K562 (cell line): Measurements from ENCODE around the gene CSTA.

ENCODE experiments used
- MCM3 ChIP-seq: fragments of 450-650 bp; IDR thresholded peaks from 2 replicates; pipeline ENCODE4 v1.6.1; 2016
- MYC ChIP-seq, 2 experiments: fragments of 250-450 bp in 1 of 2; sonication (Bioruptor Pico) in 1 of 2; IDR thresholded peaks; 2 replicates each; pipeline versions ENCODE4 v1.5.1 to v1.6.1; 2012 to 2021; ENCODE audit warnings: low read depth in 2 of 2, borderline replicate concordance in 1 of 2, improper control_type of control experiment in 1 of 2, low read length in 1 of 2, mild to moderate bottlenecking in 1 of 2, moderate library complexity in 1 of 2
- NCOA4 ChIP-seq: fragments of 450-650 bp; IDR thresholded peaks from 2 replicates; pipeline ENCODE4 v1.6.1; 2018; ENCODE audit warnings: mild to moderate bottlenecking; ENCODE audit not compliant: partially characterized antibody
- RAD21 ChIP-seq, 2 experiments: fragments of 250-450 bp in 1 of 2; fragments of 450-650 bp in 1 of 2; sonication (Bioruptor Pico) in 1 of 2; formaldehyde crosslinking in 1 of 2; IDR thresholded peaks in 1 of 2; conservative IDR thresholded peaks in 1 of 2; 2 replicates each; pipeline versions ENCODE4 v1.4.0 to v1.8.0; 2020 to 2022; ENCODE audit warnings: mild to moderate bottlenecking in 2 of 2, moderate library complexity in 1 of 2
- RCOR1 ChIP-seq, 2 experiments: IDR thresholded peaks; 2 replicates each; pipeline ENCODE4 v1.6.1; 2012; ENCODE audit warnings: low read depth in 2 of 2, low read length in 2 of 2, borderline replicate concordance in 1 of 2, improper control_type of control experiment in 1 of 2
- TEAD4 ChIP-seq, 2 experiments: sonication (generic) in 1 of 2; formaldehyde crosslinking in 1 of 2; IDR thresholded peaks; 2 replicates each; pipeline versions ENCODE4 v1.6.1 to v1.8.0; 2012 to 2022; ENCODE audit warnings: borderline replicate concordance in 1 of 2, inconsistent platforms in 1 of 2, low read length in 1 of 2, mild to moderate bottlenecking in 1 of 2, missing genetic modification reagents in 1 of 2
- ZFP36 ChIP-seq: fragments of 150-350 bp; IDR thresholded peaks from 2 replicates; pipeline ENCODE4 v1.6.1; 2018; ENCODE audit warnings: low read length, low read depth; ENCODE audit not compliant: partially characterized antibody
- TF ChIP-seq, protein P1 (sequence below): sonication (generic); formaldehyde crosslinking; IDR thresholded peaks from 2 replicates; pipeline ENCODE4 v1.9.0; 2022; ENCODE audit warnings: mild to moderate bottlenecking, missing genetic modification reagents
- TF ChIP-seq, protein P2 (sequence below), 2 experiments: fragments of 450-650 bp; formaldehyde crosslinking in 1 of 2; IDR thresholded peaks; 2 replicates each; pipeline versions ENCODE4 v1.4.0 to v1.6.1; 2014 to 2020; ENCODE audit warnings: mild to moderate bottlenecking in 2 of 2, borderline replicate concordance in 1 of 2, low read depth in 1 of 2
- TF ChIP-seq, protein P3 (sequence below), 2 experiments: fragments of 250-450 bp in 1 of 2; fragments of 450-650 bp in 1 of 2; sonication (Bioruptor Pico) in 1 of 2; IDR thresholded peaks; 2 replicates each; pipeline versions ENCODE4 v1.6.1 to v1.8.0; 2016 to 2021; ENCODE audit warnings: mild to moderate bottlenecking in 2 of 2, moderate library complexity in 2 of 2, missing compliant biosample characterization in 1 of 2, missing genetic modification characterization in 1 of 2
- TF ChIP-seq, protein P4 (sequence below): sonication (generic); formaldehyde crosslinking; IDR thresholded peaks from 2 replicates; pipeline ENCODE4 v1.8.0; 2023; ENCODE audit warnings: mild to moderate bottlenecking, missing genetic modification reagents
- TF ChIP-seq, protein P5 (sequence below): fragments of 250-450 bp; sonication (Bioruptor Pico); IDR thresholded peaks from 2 replicates; pipeline ENCODE4 v1.4.0; 2020; ENCODE audit warnings: mild to moderate bottlenecking

DNA sequence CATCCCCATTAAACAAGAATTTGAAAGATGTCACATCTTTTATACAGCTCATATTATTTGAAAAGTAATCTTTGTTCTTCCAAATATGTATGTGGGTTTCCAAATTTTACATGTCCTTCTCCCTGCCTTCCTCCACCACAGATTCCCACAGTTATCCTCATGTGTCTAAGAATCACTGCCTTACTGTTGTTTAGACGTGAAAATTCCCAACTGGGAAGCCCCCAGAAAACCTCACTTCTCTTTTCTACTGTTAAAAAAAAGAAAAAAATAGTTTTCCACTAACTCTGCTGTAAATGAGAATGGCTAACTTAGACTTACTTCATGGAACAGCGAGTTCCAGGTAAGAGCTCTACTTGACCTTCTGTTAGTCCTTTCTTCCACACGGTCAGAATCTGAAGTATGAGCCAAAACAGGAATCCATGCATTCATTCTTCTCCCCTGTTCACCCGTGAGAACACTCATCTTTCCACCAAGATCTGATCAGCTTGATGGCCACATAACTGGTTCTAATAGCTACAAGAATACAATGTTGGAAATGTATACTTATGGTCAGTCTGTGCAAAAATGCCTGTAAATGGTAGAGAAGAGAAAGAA is 17.9 kb upstream of the CSTA start:
- no peak for TF ChIP-seq TEAD4 (IDR thresholded peaks at IDR 0.05; ENCODE audit: low read length)
- no peak for TF ChIP-seq TEAD4 (CRISPR knock-in tag; IDR thresholded peaks at IDR 0.05; ENCODE audit: borderline replicate concordance)
- TF ChIP-seq, protein P1, sequence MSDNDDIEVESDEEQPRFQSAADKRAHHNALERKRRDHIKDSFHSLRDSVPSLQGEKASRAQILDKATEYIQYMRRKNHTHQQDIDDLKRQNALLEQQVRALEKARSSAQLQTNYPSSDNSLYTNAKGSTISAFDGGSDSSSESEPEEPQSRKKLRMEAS (CRISPR knock-in tag) = no peak
- TF ChIP-seq RAD21 (CRISPR knock-in tag; conservative IDR thresholded peaks at IDR 0.05 in 1 of 2, IDR thresholded peaks at IDR 0.05 in 1 of 2) = no peak
- TF ChIP-seq ZFP36 = no peak
- no peak for TF ChIP-seq NCOA4
- no peak for TF ChIP-seq MYC (IDR thresholded peaks at IDR 0.05; ENCODE audit: low read depth, low read length)
- no peak for TF ChIP-seq MYC (CRISPR knock-in tag; IDR thresholded peaks at IDR 0.05; ENCODE audit: borderline replicate concordance, low read depth)
- TF ChIP-seq, protein P2, sequence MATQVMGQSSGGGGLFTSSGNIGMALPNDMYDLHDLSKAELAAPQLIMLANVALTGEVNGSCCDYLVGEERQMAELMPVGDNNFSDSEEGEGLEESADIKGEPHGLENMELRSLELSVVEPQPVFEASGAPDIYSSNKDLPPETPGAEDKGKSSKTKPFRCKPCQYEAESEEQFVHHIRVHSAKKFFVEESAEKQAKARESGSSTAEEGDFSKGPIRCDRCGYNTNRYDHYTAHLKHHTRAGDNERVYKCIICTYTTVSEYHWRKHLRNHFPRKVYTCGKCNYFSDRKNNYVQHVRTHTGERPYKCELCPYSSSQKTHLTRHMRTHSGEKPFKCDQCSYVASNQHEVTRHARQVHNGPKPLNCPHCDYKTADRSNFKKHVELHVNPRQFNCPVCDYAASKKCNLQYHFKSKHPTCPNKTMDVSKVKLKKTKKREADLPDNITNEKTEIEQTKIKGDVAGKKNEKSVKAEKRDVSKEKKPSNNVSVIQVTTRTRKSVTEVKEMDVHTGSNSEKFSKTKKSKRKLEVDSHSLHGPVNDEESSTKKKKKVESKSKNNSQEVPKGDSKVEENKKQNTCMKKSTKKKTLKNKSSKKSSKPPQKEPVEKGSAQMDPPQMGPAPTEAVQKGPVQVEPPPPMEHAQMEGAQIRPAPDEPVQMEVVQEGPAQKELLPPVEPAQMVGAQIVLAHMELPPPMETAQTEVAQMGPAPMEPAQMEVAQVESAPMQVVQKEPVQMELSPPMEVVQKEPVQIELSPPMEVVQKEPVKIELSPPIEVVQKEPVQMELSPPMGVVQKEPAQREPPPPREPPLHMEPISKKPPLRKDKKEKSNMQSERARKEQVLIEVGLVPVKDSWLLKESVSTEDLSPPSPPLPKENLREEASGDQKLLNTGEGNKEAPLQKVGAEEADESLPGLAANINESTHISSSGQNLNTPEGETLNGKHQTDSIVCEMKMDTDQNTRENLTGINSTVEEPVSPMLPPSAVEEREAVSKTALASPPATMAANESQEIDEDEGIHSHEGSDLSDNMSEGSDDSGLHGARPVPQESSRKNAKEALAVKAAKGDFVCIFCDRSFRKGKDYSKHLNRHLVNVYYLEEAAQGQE (IDR thresholded peaks at IDR 0.05; ENCODE audit: borderline replicate concordance) = no peak
- TF ChIP-seq, protein P2 (CRISPR knock-in tag; IDR thresholded peaks at IDR 0.05; ENCODE audit: low read depth) = no peak
- TF ChIP-seq RCOR1 (IDR thresholded peaks at IDR 0.05; ENCODE audit: borderline replicate concordance in 1 of 2, low read depth in 2 of 2, low read length in 2 of 2) = no peak
- TF ChIP-seq, protein P3, sequence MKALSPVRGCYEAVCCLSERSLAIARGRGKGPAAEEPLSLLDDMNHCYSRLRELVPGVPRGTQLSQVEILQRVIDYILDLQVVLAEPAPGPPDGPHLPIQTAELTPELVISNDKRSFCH (CRISPR knock-in tag; IDR thresholded peaks at IDR 0.05) = no peak
- TF ChIP-seq, protein P3 (tag; IDR thresholded peaks at IDR 0.05) = no peak
- TF ChIP-seq MCM3 = no peak
- TF ChIP-seq, protein P4, sequence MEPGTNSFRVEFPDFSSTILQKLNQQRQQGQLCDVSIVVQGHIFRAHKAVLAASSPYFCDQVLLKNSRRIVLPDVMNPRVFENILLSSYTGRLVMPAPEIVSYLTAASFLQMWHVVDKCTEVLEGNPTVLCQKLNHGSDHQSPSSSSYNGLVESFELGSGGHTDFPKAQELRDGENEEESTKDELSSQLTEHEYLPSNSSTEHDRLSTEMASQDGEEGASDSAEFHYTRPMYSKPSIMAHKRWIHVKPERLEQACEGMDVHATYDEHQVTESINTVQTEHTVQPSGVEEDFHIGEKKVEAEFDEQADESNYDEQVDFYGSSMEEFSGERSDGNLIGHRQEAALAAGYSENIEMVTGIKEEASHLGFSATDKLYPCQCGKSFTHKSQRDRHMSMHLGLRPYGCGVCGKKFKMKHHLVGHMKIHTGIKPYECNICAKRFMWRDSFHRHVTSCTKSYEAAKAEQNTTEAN = no peak
- TF ChIP-seq, protein P5, sequence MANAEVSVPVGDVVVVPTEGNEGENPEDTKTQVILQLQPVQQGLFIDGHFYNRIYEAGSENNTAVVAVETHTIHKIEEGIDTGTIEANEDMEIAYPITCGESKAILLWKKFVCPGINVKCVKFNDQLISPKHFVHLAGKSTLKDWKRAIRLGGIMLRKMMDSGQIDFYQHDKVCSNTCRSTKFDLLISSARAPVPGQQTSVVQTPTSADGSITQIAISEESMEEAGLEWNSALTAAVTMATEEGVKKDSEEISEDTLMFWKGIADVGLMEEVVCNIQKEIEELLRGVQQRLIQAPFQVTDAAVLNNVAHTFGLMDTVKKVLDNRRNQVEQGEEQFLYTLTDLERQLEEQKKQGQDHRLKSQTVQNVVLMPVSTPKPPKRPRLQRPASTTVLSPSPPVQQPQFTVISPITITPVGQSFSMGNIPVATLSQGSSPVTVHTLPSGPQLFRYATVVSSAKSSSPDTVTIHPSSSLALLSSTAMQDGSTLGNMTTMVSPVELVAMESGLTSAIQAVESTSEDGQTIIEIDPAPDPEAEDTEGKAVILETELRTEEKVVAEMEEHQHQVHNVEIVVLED (CRISPR knock-in tag) = no peak
